Mesodermal cell (in vitro differentiated cells): ENCODE data around the gene AMBRA1.
A peak's percentile ranks its signal among the peaks of the same experiment; 100 is the strongest.

Experiments used
- H3K27ac ChIP-seq: 2 replicates; pipeline ENCODE4 v1.7.0; 2013; ENCODE audit warnings: mild to moderate bottlenecking, low read depth, low read length, moderate library complexity; ENCODE audit not compliant: severe bottlenecking
- H3K36me3 ChIP-seq: 2 replicates; pipeline ENCODE4 v1.7.1; 2013; ENCODE audit warnings: mild to moderate bottlenecking, low read length, moderate library complexity; ENCODE audit not compliant: control insufficient read depth, insufficient read depth
- H3K4me1 ChIP-seq: one replicate; pipeline ENCODE4 v1.7.1; 2013; ENCODE audit warnings: mild to moderate bottlenecking, low read length; ENCODE audit not compliant: insufficient read depth, control insufficient read depth, poor library complexity, severe bottlenecking
- H3K4me3 ChIP-seq: 2 replicates; pipeline ENCODE4 v1.7.0; 2013; ENCODE audit warnings: low read length, control low read depth, mild to moderate bottlenecking; ENCODE audit not compliant: insufficient read depth, poor library complexity, severe bottlenecking; ENCODE audit errors: extremely low read depth
- H3K9me3 ChIP-seq: 2 replicates; pipeline ENCODE4 v1.7.1; 2013; ENCODE audit warnings: mild to moderate bottlenecking, low read length, moderate library complexity; ENCODE audit not compliant: control insufficient read depth
- WGBS, 2 experiments: methylation state at CpG; one replicate each; pipeline ENCODE4 v1.1.5; 2013; ENCODE audit warnings: missing lambda C conversion rate in 2 of 2; ENCODE audit not compliant: insufficient coverage in 2 of 2; 5-methylcytosine and 5-hydroxymethylcytosine counted together

AMBRA1 gene

GRCh38 chr11:46611526-46612304 lies 17.9 kb upstream of the AMBRA1 start:
- WGBS, 2 experiments, result 73 to 100% methylated on average over 2 to 3 of the region's 5 CpGs
- Histone ChIP-seq H3K27ac (no peak overlapping the region), H3K36me3 (no peaks in the 10 kb centered on the region), H3K4me1 (peaks cover 15% of the 10 kb centered on the region), H3K9me3 (no peaks in the 10 kb centered on the region), H3K4me3 (no peak overlapping the region)

GRCh38 chr11:46609386-46609785 lies 15.6 kb upstream of the AMBRA1 start:
- Histone ChIP-seq H3K4me1 (no peaks in the 10 kb centered on the region), H3K9me3 (no peaks in the 10 kb centered on the region)
- 96% methylated on average over 4 of the region's 6 CpGs; no CpG with 5 or more reads in 1 of the 2 experiments for WGBS, 2 experiments

GRCh38 chr11:46607516-46607915 lies 13.7 kb upstream of the AMBRA1 start:
- H3K27ac ChIP-seq, result no peak overlapping the region
- H3K9me3 ChIP-seq, result no peaks in the 10 kb centered on the region
- 100% methylated on average over 1 of the region's 1 CpG; no CpG with 5 or more reads in 1 of the 2 experiments for WGBS, 2 experiments
- no peaks in the 10 kb centered on the region for H3K36me3 ChIP-seq
- no peaks in the 10 kb centered on the region for H3K4me1 ChIP-seq
- H3K4me3 ChIP-seq, result no peak overlapping the region

More at GRCh38 chr11:46609386-46609785, 15.6 kb upstream of the AMBRA1 start:
- Histone ChIP-seq H3K36me3 (no peaks in the 10 kb centered on the region), H3K4me3 (no peak overlapping the region), H3K27ac (no peak overlapping the region)

GRCh38 chr11:46604796-46605195 lies 11.0 kb upstream of the AMBRA1 start:
- no peaks in the 10 kb centered on the region for H3K9me3 ChIP-seq
- H3K4me1 ChIP-seq, result no peaks in the 10 kb centered on the region
- no peaks in the 10 kb centered on the region for H3K36me3 ChIP-seq
- H3K27ac ChIP-seq, result no peak overlapping the region
- no peak overlapping the region for H3K4me3 ChIP-seq
- 92 to 100% methylated on average over 1 of the region's 1 CpG for WGBS, 2 experiments

GRCh38 chr11:46603704-46604308 lies 10.0 kb upstream of the AMBRA1 start:
- WGBS, 2 experiments, result 93 to 95% methylated on average over 12 to 15 of the region's 15 CpGs
- H3K27ac ChIP-seq, result no peak overlapping the region
- no peaks in the 10 kb centered on the region for H3K4me1 ChIP-seq
- H3K4me3 ChIP-seq, result no peak overlapping the region
- H3K36me3 ChIP-seq, result no peaks in the 10 kb centered on the region
- no peaks in the 10 kb centered on the region for H3K9me3 ChIP-seq

- Histone ChIP-seq H3K9me3 (no peaks in the 10 kb centered on the region), H3K4me1 (no peaks in the 10 kb centered on the region), H3K36me3 (no peaks in the 10 kb centered on the region), H3K4me3 (no peak overlapping the region), H3K27ac (no peak overlapping the region)
- no CpG with 5 or more reads among the region's 1 CpG for WGBS, 2 experiments
These were observed 7.3 kb upstream of the AMBRA1 start for GRCh38 chr11:46601129-46601528.

GRCh38 chr11:46600194-46600960 lies 6.6 kb upstream of the AMBRA1 start:
- no peak overlapping the region for H3K4me3 ChIP-seq
- no peaks in the 10 kb centered on the region for H3K4me1 ChIP-seq
- WGBS, 2 experiments, result 92 to 100% methylated on average over 1 to 2 of the region's 3 CpGs
- H3K9me3 ChIP-seq, result no peaks in the 10 kb centered on the region
- H3K36me3 ChIP-seq, result no peaks in the 10 kb centered on the region
- no peak overlapping the region for H3K27ac ChIP-seq

- H3K9me3 ChIP-seq, result no peaks in the 10 kb centered on the region
- H3K27ac ChIP-seq, result no peak overlapping the region
- no peaks in the 10 kb centered on the region for H3K36me3 ChIP-seq
- H3K4me1 ChIP-seq, result no peaks in the 10 kb centered on the region
- 82 to 88% methylated on average over 4 of the region's 8 CpGs for WGBS, 2 experiments
- H3K4me3 ChIP-seq, result no peak overlapping the region
These were observed 5.7 kb upstream of the AMBRA1 start for GRCh38 chr11:46599340-46600193.

GRCh38 chr11:46597609-46598219 lies 3.9 kb upstream of the AMBRA1 start:
- Histone ChIP-seq H3K27ac (peak overlapping the region; percentile 20), H3K4me3 (no peak overlapping the region)
- 79 to 88% methylated on average over 5 of the region's 6 CpGs for WGBS, 2 experiments

GRCh38 chr11:46597155-46597554 lies 3.3 kb upstream of the AMBRA1 start:
- no CpG with 5 or more reads among the region's 1 CpG for WGBS, 2 experiments
- Histone ChIP-seq H3K4me3 (no peak overlapping the region), H3K4me1 (peaks cover 6% of the 10 kb centered on the region), H3K27ac (no peak overlapping the region), H3K36me3 (peaks cover 5% of the 10 kb centered on the region), H3K9me3 (no peaks in the 10 kb centered on the region)

More at GRCh38 chr11:46597609-46598219, 3.9 kb upstream of the AMBRA1 start:
- Histone ChIP-seq H3K9me3 (no peaks in the 10 kb centered on the region), H3K36me3 (no peaks in the 10 kb centered on the region), H3K4me1 (peaks cover under 1% of the 10 kb centered on the region)
